NB4 (cell line): ENCODE results near the gene TMC7.

Experiments used
- DNase-seq: peaks from one replicate; pipeline ENCODE4 v3.0.0; 2010; ENCODE audit warnings: low read depth
- H3K4me3 ChIP-seq: one replicate; pipeline ENCODE4 v1.5.1; 2011; ENCODE audit warnings: mild to moderate bottlenecking, low read depth, low read length, moderate library complexity
- CTCF ChIP-seq: IDR thresholded peaks from one replicate; pipeline ENCODE4 v1.5.1; 2012; ENCODE audit warnings: low read depth, low read length
- MAX ChIP-seq: IDR thresholded peaks from 2 replicates; pipeline ENCODE4 v1.6.1; 2011; ENCODE audit warnings: low read depth, low read length
- MYC ChIP-seq: IDR thresholded peaks from 2 replicates; pipeline ENCODE4 v1.6.1; 2011; ENCODE audit warnings: low read depth, low read length
- POLR2A ChIP-seq: IDR thresholded peaks from 2 replicates; pipeline ENCODE4 v1.6.1; 2011; ENCODE audit warnings: mild to moderate bottlenecking; ENCODE audit not compliant: insufficient read length; ENCODE audit errors: extremely low read depth

The TMC7 gene

GRCh38 chr16:19110537-19111360, 127.0 kb downstream of the TMC7 start:
- no peak for DNase-seq
- TF ChIP-seq MAX, result no peak
- no peak for TF ChIP-seq POLR2A
- TF ChIP-seq MYC, result no peak
- no peak for TF ChIP-seq CTCF

GRCh38 chr16:19112099-19112407, 128.3 kb downstream of the TMC7 start:
- no peak for DNase-seq
- no peak overlapping the region for H3K4me3 ChIP-seq
- TF ChIP-seq POLR2A, result no peak
- TF ChIP-seq MAX, result no peak
- no peak for TF ChIP-seq CTCF
- no peak for TF ChIP-seq MYC

More at GRCh38 chr16:19110537-19111360, 127.0 kb downstream of the TMC7 start:
- H3K4me3 ChIP-seq, result no peak overlapping the region
